ENCODE data around the gene ANTXR2.

DNA sequence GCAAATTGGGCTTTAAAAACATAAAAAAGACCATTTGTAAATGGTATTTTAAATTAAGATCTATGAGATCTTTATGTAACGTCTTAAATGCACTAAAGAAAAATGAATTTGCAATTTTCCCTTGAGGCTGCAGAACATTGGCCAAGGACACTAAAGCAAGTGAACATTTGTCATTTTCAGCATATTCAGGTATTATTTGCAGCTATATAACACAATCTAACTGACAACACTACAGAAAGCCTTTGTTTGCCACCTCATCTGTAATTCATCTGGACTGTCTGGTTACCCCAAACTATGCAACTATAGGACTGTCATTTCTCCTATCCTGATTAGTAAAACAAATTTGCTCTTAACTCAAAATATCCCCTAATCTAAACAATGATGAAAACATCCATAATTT is 74.8 kb downstream of the ANTXR2 start:
- TF ChIP-seq, protein P1, sequence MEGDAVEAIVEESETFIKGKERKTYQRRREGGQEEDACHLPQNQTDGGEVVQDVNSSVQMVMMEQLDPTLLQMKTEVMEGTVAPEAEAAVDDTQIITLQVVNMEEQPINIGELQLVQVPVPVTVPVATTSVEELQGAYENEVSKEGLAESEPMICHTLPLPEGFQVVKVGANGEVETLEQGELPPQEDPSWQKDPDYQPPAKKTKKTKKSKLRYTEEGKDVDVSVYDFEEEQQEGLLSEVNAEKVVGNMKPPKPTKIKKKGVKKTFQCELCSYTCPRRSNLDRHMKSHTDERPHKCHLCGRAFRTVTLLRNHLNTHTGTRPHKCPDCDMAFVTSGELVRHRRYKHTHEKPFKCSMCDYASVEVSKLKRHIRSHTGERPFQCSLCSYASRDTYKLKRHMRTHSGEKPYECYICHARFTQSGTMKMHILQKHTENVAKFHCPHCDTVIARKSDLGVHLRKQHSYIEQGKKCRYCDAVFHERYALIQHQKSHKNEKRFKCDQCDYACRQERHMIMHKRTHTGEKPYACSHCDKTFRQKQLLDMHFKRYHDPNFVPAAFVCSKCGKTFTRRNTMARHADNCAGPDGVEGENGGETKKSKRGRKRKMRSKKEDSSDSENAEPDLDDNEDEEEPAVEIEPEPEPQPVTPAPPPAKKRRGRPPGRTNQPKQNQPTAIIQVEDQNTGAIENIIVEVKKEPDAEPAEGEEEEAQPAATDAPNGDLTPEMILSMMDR (IDR thresholded peaks at IDR 0.05; ENCODE audit: low read depth, low read length): no peak
- TF ChIP-seq MAX (IDR thresholded peaks at IDR 0.05; ENCODE audit: low read depth, low read length) (no peak), POLR2A (IDR thresholded peaks at IDR 0.05; ENCODE audit: extremely low read depth, insufficient read length) (no peak)
